ENCODE measurements around the gene COL8A2.
"Not testable (repeated sequence)": the region's sequence is repeated elsewhere in the genome, so short reads cannot be mapped to it uniquely, and the experiment has no call there.

COL8A2 gene

GRCh38 chr1:36161641-36162531 lies 36.9 kb upstream of the COL8A2 start:
- DNase-seq (ENCODE audit: low read depth), result no peak
- no peak for TF ChIP-seq CTCF (conservative IDR thresholded peaks at IDR 0.05; ENCODE audit: low read depth, low read length)
- peak overlapping the region; percentile 38 for H3K4me3 ChIP-seq (ENCODE audit: low read length)

- peak overlapping the region; percentile 38 for H3K4me3 ChIP-seq (ENCODE audit: low read length)
- peak; percentile 57 for TF ChIP-seq CTCF (conservative IDR thresholded peaks at IDR 0.05; ENCODE audit: low read depth, low read length)
- DNase-seq (ENCODE audit: low read depth), result no peak
Measured at GRCh38 chr1:36160949-36161485, 36.0 kb upstream of the COL8A2 start.

DNA sequence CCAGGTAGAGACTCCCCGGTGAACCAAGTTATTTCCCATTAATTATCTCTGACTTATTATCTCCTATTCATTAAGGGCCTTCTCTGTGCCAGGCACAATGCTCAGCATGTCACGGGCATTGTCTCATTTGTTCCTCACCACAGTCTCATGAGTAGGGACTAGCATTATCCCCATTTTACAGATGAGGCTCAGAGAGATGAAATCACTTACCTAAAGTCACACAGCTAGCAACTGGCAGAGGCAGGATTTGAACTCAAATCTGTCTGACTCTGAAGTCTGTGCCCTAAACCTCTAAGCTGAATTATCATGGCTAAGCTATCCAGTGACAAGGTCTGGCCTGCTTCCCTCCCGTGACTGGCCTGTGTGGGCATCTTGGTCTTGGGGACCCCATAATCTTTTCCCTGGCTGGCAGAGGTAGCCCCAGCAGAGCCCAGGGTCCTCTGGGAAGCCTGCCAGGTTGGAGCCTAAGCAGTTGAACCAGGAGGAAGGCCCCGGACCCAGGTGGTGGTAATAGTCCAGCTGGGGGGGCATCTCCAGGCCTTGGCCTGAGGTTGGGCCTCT lies 35.4 kb upstream of the COL8A2 start:
- TF ChIP-seq CTCF (conservative IDR thresholded peaks at IDR 0.05; ENCODE audit: low read depth, low read length), result no peak
- no peak for DNase-seq (ENCODE audit: low read depth)
- peak overlapping the region; percentile 38 for H3K4me3 ChIP-seq (ENCODE audit: low read length)

GRCh38 chr1:36159614-36160387 lies 34.8 kb upstream of the COL8A2 start:
- no peak overlapping the region for H3K4me3 ChIP-seq (ENCODE audit: low read length)
- no peak for DNase-seq (ENCODE audit: low read depth)
- no peak for TF ChIP-seq CTCF (conservative IDR thresholded peaks at IDR 0.05; ENCODE audit: low read depth, low read length)

GRCh38 chr1:36158827-36159252 lies 33.8 kb upstream of the COL8A2 start:
- not testable (repeated sequence) for DNase-seq (ENCODE audit: low read depth)
- H3K4me3 ChIP-seq (ENCODE audit: low read length), result peak overlapping the region; percentile 90

DNA sequence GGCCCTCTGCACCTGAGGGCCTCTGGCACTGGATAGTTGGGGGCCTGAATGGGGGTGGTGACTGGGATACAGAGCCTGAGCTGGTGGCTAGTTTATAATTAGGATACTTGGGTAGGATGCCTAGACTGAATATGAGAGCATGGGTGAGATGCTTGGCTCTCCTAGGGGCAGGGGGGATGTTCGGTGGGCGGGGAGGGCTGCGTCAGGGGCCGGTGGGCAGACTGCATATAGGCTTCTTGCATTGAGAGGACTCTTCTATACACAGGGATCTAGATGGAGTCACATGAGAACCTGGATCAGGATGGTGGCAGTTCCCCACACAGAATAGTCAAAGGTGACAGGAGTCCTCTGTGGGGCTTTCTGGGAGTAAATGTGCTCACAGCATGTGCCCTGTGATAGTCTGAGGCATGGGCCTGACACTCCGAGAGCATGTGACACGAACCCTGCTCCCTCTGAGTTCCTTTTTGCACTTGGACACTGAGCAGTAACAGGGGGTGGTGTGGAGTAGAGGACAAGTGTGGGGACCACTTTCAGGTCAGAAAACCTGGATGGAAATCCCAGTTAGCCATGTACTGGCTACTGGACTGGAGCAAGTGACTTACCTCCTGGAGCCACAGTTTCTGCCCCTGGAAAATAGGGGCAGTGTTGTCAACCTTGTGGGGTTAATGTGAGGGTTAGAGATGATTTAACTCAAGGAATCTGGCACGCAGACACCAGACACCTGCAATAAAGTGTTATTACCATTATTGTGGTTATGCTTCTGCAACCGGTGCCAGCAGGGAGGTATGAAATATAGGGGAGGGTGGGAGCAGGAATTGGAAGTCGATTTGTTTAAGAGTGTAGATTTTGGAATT lies 33.2 kb upstream of the COL8A2 start:
- no peak for TF ChIP-seq CTCF (conservative IDR thresholded peaks at IDR 0.05; ENCODE audit: low read depth, low read length)
- H3K4me3 ChIP-seq (ENCODE audit: low read length), result peak overlapping the region; percentile 90
- DNase-seq (ENCODE audit: low read depth), result no peak

All from retinal pigment epithelial cell (primary cell).